Stimulated activated naive CD8-positive, alpha-beta T cell treated with anti-CD3 and anti-CD28 coated beads, Interleukin-15, amount 100 ng/mL, for 72 hours (primary cell): Measurements from ENCODE around the gene RAB40C.
A peak's percentile ranks its signal among the peaks of the same experiment; 100 is the strongest.

Source experiments
- ATAC-seq: fragments of 150-1000 bp; cut with Tn5 transposase; 2 replicates; pipeline ENCODE4 v1.10.0; 2021; ENCODE audit warnings: mild to moderate bottlenecking, moderate library complexity
- DNase-seq, 2 donors: peaks; one replicate each; pipeline ENCODE4 v3.0.0; 2021 to 2022
- H3K27ac Mint-ChIP-seq, 2 donors: one replicate each; pipeline ENCODE4 v1.8.0; 2022; ENCODE audit warnings: mild to moderate bottlenecking in 2 of 2, mixed read lengths in 2 of 2, moderate library complexity in 2 of 2
- H3K27me3 Mint-ChIP-seq: one replicate; pipeline ENCODE4 v1.8.0; 2022; ENCODE audit warnings: mixed read lengths
- H3K4me1 Mint-ChIP-seq: one replicate; pipeline ENCODE4 v1.8.0; 2022; ENCODE audit warnings: mild to moderate bottlenecking, mixed read lengths
- H3K4me3 Mint-ChIP-seq, 2 donors: one replicate each; pipeline ENCODE4 v1.8.0; 2022; ENCODE audit warnings: mild to moderate bottlenecking in 2 of 2, mixed read lengths in 2 of 2, moderate library complexity in 1 of 2
- H3K9me3 Mint-ChIP-seq, 2 donors: one replicate each; pipeline ENCODE4 v1.8.0; 2022; ENCODE audit warnings: mixed read lengths in 2 of 2

The RAB40C gene

DNA sequence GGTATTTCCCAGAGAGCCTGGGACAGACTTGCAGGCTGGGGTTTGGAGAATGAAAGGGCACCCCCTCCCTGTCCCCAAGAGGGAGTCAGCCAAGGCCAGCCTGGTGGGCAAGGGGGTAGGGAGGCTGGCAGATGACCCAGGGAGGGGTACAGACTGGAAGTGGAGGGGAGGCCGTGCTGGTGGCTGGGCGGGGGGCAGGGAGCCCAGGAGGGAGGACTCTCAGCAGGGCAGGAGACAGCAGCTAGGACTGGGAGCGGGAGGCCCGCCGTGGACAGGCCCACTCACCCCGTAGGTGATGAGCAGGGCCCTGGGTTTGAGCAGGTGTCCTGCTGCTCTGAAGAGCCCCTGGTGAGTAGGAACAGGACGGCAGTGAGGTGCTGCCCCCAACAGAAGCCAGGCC lies 45.1 kb downstream of the RAB40C start:
- H3K4me1 Mint-ChIP-seq: peaks cover 34% of the 10 kb centered on the region
- H3K9me3 Mint-ChIP-seq: no peaks in the 10 kb centered on the region
- H3K4me3 Mint-ChIP-seq: peak overlapping the region; percentile 74 to 100
- no peak for DNase-seq
- no peak overlapping the region for H3K27ac Mint-ChIP-seq
- no peak for ATAC-seq
- peaks cover 7% of the 10 kb centered on the region for H3K27me3 Mint-ChIP-seq

DNA sequence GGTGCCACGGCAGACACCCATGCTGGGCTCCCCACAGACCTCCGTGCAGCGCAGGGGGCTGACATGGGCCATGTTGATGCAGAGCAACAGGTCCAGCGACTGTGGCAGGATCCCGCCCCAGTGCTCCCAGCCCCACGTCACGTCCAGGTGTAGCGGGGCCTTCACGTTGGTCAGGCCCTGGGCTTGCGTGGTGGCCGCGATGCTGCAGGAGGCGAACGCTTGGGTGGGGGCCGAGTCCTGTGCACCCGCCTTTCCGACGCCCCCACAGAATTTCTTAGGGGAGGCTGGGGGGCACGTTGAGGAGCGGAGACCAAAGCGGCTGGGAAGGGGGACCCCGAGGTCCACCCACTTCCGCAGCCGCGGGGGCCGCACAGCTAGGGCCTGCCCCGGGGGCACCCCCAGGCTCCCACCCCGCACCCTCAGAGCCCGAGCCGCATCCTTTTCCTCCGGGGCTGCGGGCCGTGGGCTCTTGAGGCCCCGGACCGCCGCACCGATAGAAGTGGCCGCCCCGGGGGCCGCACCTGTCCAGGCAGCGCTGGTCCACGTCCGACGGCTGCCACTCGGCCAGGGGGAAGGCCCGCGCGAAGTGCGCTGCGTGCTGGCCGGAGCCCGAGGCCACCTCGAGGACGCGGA lies 45.8 kb downstream of the RAB40C start:
- Mint-ChIP-seq H3K27ac (peak overlapping the region in 1 of 2 donors; percentile 27), H3K9me3 (no peaks in the 10 kb centered on the region), H3K4me3 (peak overlapping the region; percentile 47 to 100), H3K4me1 (peaks cover 34% of the 10 kb centered on the region), H3K27me3 (peaks cover 7% of the 10 kb centered on the region)
- DNase-seq (no peak), ATAC-seq (peak; percentile 23)

DNA sequence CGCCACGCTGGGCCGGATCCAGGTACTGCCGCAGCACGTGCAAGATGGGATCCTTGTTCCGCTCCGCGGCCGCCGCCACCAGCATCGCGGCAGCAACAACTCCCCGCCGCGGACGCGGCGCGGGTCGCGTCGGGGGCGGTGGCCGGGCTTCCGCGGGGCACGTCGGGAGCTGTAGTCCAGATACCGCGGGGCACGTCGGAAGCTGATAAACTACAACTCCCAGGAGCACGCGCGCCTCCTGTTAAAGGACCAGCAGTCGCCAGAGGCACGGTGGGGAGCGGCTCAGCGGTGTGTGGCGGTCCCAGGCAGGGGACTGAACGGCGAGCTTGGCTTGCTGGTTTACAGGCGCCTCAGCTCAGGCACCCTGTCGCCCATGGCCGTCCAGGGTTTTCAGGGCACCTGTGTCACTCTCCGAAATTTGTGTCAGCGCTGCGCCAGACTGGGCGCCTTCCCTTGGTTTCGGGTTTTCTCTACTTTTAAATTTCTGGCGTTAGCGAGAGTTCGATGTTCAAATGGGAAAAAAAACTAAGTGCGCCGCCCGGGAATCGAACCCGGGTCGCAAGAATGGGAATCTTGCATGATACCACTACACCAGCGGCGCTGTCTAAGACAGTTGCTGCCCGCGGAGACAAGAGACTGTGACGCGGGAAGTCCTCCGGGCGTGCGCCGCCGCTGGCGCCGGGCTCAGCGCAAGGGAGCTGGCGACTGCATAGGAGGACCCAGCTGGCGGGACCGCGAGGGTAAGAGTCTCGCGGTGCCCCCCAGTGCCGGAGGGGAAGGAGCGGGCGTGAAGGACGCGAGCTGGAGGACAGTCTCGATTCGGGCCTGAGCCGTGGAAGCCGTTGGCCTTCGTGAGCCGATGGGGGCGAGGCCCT lies 46.6 kb downstream of the RAB40C start, which contains the start of gene METTL26:
Gene METTL26 (minus strand): TSS at position 100 of the 875 bp plus-strand sequence. CDS start 15 bp downstream, at position 85.
- DNase-seq: peak; percentile 94 to 97
- Mint-ChIP-seq H3K4me1 (peaks cover 34% of the 10 kb centered on the region), H3K9me3 (no peaks in the 10 kb centered on the region), H3K27me3 (peaks cover 7% of the 10 kb centered on the region), H3K4me3 (peak within 1 kb of the TSS; percentile 96 to 100), H3K27ac (peak within 1 kb of the TSS; percentile 95 to 100)
- ATAC-seq: peak; percentile 89

- no peaks in the 10 kb centered on the region for H3K9me3 Mint-ChIP-seq
- H3K27me3 Mint-ChIP-seq: peaks cover 7% of the 10 kb centered on the region
- H3K4me3 Mint-ChIP-seq: peak overlapping the region; percentile 96 to 100
- H3K4me1 Mint-ChIP-seq: peaks cover 34% of the 10 kb centered on the region
- H3K27ac Mint-ChIP-seq: peak overlapping the region; percentile 95 to 100
- no peak for DNase-seq
- peak; percentile 54 for ATAC-seq
Observed at GRCh38 chr16:637081-638018, 47.5 kb downstream of the RAB40C start.

DNA sequence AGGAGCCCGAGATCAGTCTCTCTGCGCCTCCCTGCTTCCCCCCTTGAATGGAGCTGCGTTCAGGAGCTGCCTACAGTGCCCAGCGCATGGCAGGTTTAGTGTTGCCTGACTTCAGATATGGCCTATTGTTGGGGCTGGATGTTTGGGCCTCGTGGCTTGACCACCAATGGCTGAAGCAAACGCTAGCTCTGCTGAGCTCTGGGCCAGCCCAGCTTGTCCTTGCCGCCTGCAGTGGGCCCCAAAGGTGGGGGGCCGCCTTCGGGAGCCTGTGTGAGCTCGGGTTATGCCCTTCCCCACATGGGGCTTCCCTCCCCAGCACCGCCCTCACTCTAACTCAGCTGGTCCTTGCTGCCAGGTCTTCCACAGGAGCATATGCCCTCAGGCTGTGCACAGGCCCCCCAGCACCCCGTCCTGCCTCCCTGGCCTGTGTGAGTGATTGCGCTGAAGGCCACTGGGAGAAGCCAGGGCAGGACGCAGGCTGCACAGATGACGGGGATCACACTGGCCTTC lies 48.2 kb downstream of the RAB40C start:
- H3K27me3 Mint-ChIP-seq: peaks cover 7% of the 10 kb centered on the region
- H3K9me3 Mint-ChIP-seq: no peaks in the 10 kb centered on the region
- H3K27ac Mint-ChIP-seq: no peak overlapping the region
- H3K4me1 Mint-ChIP-seq: peaks cover 41% of the 10 kb centered on the region
- DNase-seq (no peak), ATAC-seq (no peak)
- peak overlapping the region in 1 of 2 donors; percentile 44 for H3K4me3 Mint-ChIP-seq

DNA sequence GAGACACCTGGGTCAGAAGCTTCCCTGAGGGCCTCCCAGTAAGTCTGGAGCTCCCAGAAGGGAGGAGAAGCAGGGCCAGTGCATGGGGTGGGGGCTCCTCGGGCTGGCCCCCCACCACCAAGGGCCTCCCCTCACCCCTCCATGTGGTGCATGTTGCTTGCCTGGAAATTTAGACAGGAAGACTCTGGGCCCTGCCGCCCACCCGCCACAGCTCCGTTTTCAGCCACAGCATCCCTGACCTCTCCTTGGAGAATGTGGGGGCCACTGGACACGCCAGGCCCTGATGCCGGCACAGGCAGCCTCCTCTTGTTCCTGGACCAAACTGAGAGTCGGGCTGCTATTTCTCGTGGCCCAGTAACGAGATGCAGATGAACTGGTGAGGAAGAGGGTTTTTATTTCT lies 49.0 kb downstream of the RAB40C start:
- ATAC-seq (no peak), DNase-seq (no peak)
- H3K27ac Mint-ChIP-seq: no peak overlapping the region
- H3K4me3 Mint-ChIP-seq: no peak overlapping the region
- H3K4me1 Mint-ChIP-seq: peaks cover 48% of the 10 kb centered on the region
- no peaks in the 10 kb centered on the region for H3K9me3 Mint-ChIP-seq
- H3K27me3 Mint-ChIP-seq: peaks cover 7% of the 10 kb centered on the region

DNA sequence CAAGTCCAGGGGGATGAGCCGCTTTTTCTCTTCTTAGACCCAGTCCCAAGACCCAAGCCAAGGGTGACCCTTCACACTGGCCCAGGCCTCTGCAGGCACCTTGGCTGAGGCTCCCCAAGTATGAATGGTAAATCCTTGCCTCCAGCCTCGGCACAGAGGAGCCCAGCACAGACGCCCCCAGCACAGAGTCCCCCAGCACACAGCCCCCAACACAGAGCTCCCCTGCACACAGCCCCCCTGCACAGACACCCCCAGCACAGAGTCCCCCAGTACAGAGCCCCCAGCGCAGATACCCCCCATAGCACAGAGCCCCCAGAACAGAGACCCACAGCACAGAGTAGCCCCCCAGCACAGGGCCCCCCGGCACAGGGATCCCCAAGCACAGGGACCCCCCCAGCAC lies 50.7 kb downstream of the RAB40C start:
- H3K4me3 Mint-ChIP-seq: peak overlapping the region; percentile 66 to 68
- DNase-seq (no peak), ATAC-seq (no peak)
- peaks cover 52% of the 10 kb centered on the region for H3K4me1 Mint-ChIP-seq
- H3K27ac Mint-ChIP-seq: no peak overlapping the region
- peaks cover 7% of the 10 kb centered on the region for H3K27me3 Mint-ChIP-seq
- H3K9me3 Mint-ChIP-seq: no peaks in the 10 kb centered on the region

GRCh38 chr16:641326-642188 lies 51.7 kb downstream of the RAB40C start, which contains the start of gene MCRIP2:
Gene MCRIP2 (plus strand): TSS chr16:641828. CDS start chr16:641992, 164 bp downstream.
- H3K9me3 Mint-ChIP-seq: no peaks in the 10 kb centered on the region
- peak; percentile 67 for ATAC-seq
- peak; percentile 76 to 82 for DNase-seq
- H3K4me1 Mint-ChIP-seq: peaks cover 58% of the 10 kb centered on the region
- peak within 1 kb of the TSS; percentile 81 to 86 for H3K4me3 Mint-ChIP-seq
- peaks cover 5% of the 10 kb centered on the region for H3K27me3 Mint-ChIP-seq
- H3K27ac Mint-ChIP-seq: no peak within 1 kb of the TSS

- H3K27ac Mint-ChIP-seq: peak overlapping the region in 1 of 2 donors; percentile 27
Observed at GRCh38 chr16:642189-643049, 52.6 kb downstream of the RAB40C start.

GRCh38 chr16:643050-643368 lies 53.1 kb downstream of the RAB40C start:
- no peak for DNase-seq
- ATAC-seq: no peak
- Mint-ChIP-seq H3K4me1 (peaks cover 60% of the 10 kb centered on the region), H3K4me3 (peak overlapping the region; percentile 81 to 86), H3K9me3 (no peaks in the 10 kb centered on the region), H3K27ac (peak overlapping the region in 1 of 2 donors; percentile 74), H3K27me3 (no peaks in the 10 kb centered on the region)

More at GRCh38 chr16:642189-643049, 52.6 kb downstream of the RAB40C start:
- Mint-ChIP-seq H3K4me1 (peaks cover 60% of the 10 kb centered on the region), H3K9me3 (no peaks in the 10 kb centered on the region), H3K27me3 (no peaks in the 10 kb centered on the region), H3K4me3 (peak overlapping the region; percentile 81 to 86)
- ATAC-seq (peak; percentile 41), DNase-seq (peak in 1 of 2 donors; percentile 39)

GRCh38 chr16:644556-644955 lies 54.7 kb downstream of the RAB40C start:
- peaks cover 59% of the 10 kb centered on the region for H3K4me1 Mint-ChIP-seq
- DNase-seq (no peak), ATAC-seq (no peak)
- H3K9me3 Mint-ChIP-seq: no peaks in the 10 kb centered on the region
- H3K27ac Mint-ChIP-seq: peak overlapping the region in 1 of 2 donors; percentile 69
- no peaks in the 10 kb centered on the region for H3K27me3 Mint-ChIP-seq
- H3K4me3 Mint-ChIP-seq: peak overlapping the region; percentile 81 to 86

DNA sequence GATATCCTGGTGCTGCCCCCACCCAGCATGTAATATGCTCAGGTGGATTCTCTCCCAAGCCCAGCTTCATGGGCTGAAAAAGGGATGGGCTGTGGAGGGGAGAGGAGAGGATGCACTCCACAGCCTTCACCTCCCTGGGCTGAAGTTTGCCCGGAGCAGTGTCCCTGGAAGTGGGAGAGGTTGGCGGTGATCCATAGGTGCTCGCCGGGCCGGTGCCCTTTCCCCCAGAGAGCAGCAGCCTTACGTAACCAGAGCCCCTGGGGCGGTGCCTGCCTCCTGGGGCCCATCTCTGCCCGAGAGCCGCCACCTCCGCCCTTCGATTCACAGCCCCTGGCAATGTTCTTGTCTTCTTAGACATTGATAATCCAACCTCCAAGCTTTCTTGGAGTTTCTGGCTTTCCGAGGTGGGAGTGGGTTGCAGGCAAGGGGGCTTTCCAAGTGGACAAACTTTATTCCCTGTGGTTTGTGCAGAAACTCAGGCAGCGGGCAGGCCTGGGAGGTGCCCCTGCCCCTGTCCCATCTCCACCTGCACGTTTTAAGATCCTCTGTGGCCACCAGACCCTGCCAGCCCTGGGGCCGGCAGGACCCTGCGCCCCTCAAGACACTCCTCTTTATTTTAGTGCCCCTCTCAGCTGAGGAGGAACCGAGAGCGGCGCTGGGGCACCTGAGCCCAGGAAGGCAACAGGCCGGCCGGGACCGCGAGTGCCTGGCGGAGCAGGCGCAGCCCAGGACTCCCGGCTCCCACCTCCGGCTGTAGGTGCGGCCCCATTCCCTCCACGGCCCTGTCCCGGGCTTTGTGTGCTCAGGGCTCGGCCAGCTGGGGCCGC lies 56.2 kb downstream of the RAB40C start:
- H3K27me3 Mint-ChIP-seq: no peaks in the 10 kb centered on the region
- ATAC-seq: no peak
- H3K4me3 Mint-ChIP-seq: no peak overlapping the region
- no peaks in the 10 kb centered on the region for H3K9me3 Mint-ChIP-seq
- H3K4me1 Mint-ChIP-seq: peaks cover 71% of the 10 kb centered on the region
- DNase-seq: no peak
- H3K27ac Mint-ChIP-seq: no peak overlapping the region

DNA sequence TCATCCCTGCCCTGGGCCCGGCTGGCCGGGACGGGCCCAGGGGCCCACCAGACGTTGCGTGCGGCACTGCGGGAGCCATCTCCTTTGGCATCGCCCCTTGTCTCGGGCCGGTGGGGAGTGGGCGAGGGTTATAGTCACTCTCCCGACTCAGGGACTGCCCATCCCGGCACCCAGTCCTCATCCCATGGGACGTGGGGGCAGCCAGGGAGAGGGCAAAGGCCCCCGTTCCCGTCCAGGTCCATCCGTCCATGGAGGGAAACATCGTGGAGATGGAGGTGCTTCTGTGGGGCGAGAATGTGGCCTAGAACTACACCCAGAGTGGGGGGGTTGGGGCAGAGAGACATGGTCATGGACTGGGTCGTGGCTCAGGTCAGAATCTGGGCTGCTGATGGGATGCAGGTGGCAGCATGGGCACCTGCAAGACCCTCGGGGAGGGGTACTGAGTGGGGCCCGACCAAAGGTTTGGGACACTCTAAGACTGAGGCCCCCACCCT lies 56.9 kb downstream of the RAB40C start:
- ATAC-seq: no peak
- DNase-seq: no peak
- H3K4me1 Mint-ChIP-seq: peaks cover 78% of the 10 kb centered on the region
- no peaks in the 10 kb centered on the region for H3K27me3 Mint-ChIP-seq
- no peak overlapping the region for H3K4me3 Mint-ChIP-seq
- H3K27ac Mint-ChIP-seq: no peak overlapping the region
- no peaks in the 10 kb centered on the region for H3K9me3 Mint-ChIP-seq
